ENCODE data around the gene PLXDC2. TPM values are rescaled to one million over a fixed set of nuclear protein-coding genes. Genes with fewer than 3 reads are reported as not detected.

The PLXDC2 gene
- polyA plus RNA-seq, 1 of the 3 experiments (the other 2 are of a cell fraction), result 2.5 TPM

DNA sequence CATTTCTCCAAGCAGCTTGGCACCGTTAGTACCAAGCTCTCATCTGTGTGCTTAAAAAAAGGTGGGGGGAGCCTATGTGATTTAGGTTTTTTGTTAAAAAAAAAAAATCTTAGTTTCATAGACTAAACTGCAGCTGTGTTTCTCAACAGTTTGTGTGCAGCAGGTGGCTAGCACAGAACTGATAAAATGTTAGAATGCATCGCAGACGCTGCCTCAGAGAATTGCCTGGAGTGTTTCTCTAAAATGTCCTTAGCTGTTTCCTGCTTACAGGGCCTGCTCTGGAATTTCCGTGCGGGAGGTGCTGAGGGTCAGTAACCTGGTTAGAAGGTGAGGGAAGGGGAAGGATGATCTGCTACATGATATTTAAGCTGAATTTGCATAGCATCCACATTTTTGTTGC, 268.9 kb downstream of the PLXDC2 start:
- H3K27ac ChIP-seq (ENCODE audit: low read depth in 2 of 2, low read length in 1 of 2), result no peak overlapping the region
- no peaks in the 10 kb centered on the region for H3K36me3 ChIP-seq (replicated peaks in 1 of 2; ENCODE audit: control insufficient read depth in 1 of 2, insufficient read depth in 2 of 2, low read length in 1 of 2)
- H3K27me3 ChIP-seq (ENCODE audit: insufficient read depth), result no peaks in the 10 kb centered on the region
- no peak overlapping the region for H3K4me2 ChIP-seq
- TF ChIP-seq, protein P1, sequence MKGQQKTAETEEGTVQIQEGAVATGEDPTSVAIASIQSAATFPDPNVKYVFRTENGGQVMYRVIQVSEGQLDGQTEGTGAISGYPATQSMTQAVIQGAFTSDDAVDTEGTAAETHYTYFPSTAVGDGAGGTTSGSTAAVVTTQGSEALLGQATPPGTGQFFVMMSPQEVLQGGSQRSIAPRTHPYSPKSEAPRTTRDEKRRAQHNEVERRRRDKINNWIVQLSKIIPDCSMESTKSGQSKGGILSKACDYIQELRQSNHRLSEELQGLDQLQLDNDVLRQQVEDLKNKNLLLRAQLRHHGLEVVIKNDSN (IDR thresholded peaks at IDR 0.05; ENCODE audit: borderline replicate concordance, low read depth), result no peak
- no peak for TF ChIP-seq JUND (IDR thresholded peaks at IDR 0.05)
- no peak for TF ChIP-seq FOXJ3 (CRISPR knock-in tag; IDR thresholded peaks at IDR 0.05)
- TF ChIP-seq FOSL2 (IDR thresholded peaks at IDR 0.05; ENCODE audit: borderline replicate concordance, low read depth), result no peak
- TF ChIP-seq, protein P2, sequence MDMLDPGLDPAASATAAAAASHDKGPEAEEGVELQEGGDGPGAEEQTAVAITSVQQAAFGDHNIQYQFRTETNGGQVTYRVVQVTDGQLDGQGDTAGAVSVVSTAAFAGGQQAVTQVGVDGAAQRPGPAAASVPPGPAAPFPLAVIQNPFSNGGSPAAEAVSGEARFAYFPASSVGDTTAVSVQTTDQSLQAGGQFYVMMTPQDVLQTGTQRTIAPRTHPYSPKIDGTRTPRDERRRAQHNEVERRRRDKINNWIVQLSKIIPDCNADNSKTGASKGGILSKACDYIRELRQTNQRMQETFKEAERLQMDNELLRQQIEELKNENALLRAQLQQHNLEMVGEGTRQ (IDR thresholded peaks at IDR 0.05; ENCODE audit: borderline replicate concordance, low read depth, low read length), result no peak
- TF ChIP-seq FOXM1 (IDR thresholded peaks at IDR 0.05; ENCODE audit: low read depth), result no peak
- TF ChIP-seq EZH2phosphoT487 (IDR thresholded peaks at IDR 0.05; ENCODE audit: borderline replicate concordance, low read depth), result no peak
- TF ChIP-seq CHD2 (IDR thresholded peaks at IDR 0.05; ENCODE audit: low read length, partially characterized antibody), result no peak
- no peak for TF ChIP-seq YY1 (IDR thresholded peaks at IDR 0.05; ENCODE audit: low read depth)
- no peak for TF ChIP-seq NFIC (IDR thresholded peaks at IDR 0.05; ENCODE audit: borderline replicate concordance)
- no peak for TF ChIP-seq RFX5 (IDR thresholded peaks at IDR 0.05; ENCODE audit: low read length)
- no peak for TF ChIP-seq TEAD4 (IDR thresholded peaks at IDR 0.05; ENCODE audit: borderline replicate concordance, insufficient read depth)
- TF ChIP-seq, protein P3, sequence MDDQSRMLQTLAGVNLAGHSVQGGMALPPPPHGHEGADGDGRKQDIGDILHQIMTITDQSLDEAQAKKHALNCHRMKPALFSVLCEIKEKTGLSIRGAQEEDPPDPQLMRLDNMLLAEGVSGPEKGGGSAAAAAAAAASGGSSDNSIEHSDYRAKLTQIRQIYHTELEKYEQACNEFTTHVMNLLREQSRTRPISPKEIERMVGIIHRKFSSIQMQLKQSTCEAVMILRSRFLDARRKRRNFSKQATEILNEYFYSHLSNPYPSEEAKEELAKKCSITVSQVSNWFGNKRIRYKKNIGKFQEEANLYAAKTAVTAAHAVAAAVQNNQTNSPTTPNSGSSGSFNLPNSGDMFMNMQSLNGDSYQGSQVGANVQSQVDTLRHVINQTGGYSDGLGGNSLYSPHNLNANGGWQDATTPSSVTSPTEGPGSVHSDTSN (IDR thresholded peaks at IDR 0.05), result no peak
- H4K20me1 ChIP-seq (ENCODE audit: insufficient read depth), result no peaks in the 10 kb centered on the region
- H3K9me3 ChIP-seq, result no peaks in the 10 kb centered on the region
- H3F3A ChIP-seq (replicated peaks; ENCODE audit: insufficient read depth), result no peaks in the 10 kb centered on the region
- no peaks in the 10 kb centered on the region for H3K9me2 ChIP-seq
- CTCF ChIA-PET, result interaction anchor here (0.6 kb wide), 1 partner anchor 103 kb away, joined by 3 read pairs; no protein-coding TSS in a partner anchor
- no peaks in the 10 kb centered on the region for H3K79me2 ChIP-seq (ENCODE audit: insufficient read depth)
- no peak overlapping the region for H2AFZ ChIP-seq (ENCODE audit: low read depth)
- 71% methylated on average over 5 of the region's 5 CpGs for WGBS (ENCODE audit: low lambda C conversion rate)
- no peaks in the 10 kb centered on the region; a peak in 1 of 4 replicates for H3K4me1 ChIP-seq (ENCODE audit: control insufficient read depth in 1 of 2, insufficient read depth in 2 of 2, low read depth in 1 of 2, low read length in 1 of 2)
- no peak overlapping the region for H3K4me3 ChIP-seq (ENCODE audit: low read depth in 2 of 2, low read length in 1 of 2)
- no peak for DNase-seq
- no peak overlapping the region for H3K9ac ChIP-seq
- POLR2A ChIA-PET, result no interaction called here

DNA sequence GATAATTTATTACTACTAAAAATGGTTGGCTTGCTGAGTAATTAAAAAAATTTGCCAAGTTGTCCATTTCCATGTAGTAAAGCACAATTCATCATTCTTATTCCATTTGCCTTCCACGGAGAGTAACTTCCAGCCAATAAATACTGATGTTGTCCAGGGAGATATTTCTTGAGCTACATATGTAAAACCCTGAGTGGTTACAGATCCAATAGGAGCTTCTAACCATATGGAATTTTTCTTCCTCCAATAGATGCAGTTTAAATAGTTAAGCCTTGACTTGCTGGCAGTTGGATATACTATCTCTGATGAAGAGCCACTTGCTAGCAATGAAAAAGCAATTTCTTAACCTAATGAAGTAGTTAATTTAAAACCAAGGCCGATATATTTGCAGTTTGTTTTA, 271.1 kb downstream of the PLXDC2 start:
- POLR2A ChIA-PET, result no interaction called here
- Histone ChIP-seq H3K4me2 (no peak overlapping the region), H3K4me3 (ENCODE audit: low read depth in 2 of 2, low read length in 1 of 2) (no peak overlapping the region), H3K9me3 (no peaks in the 10 kb centered on the region), H3K9ac (no peak overlapping the region), H3K79me2 (ENCODE audit: insufficient read depth) (no peaks in the 10 kb centered on the region), H3K9me2 (no peaks in the 10 kb centered on the region), H3K27me3 (ENCODE audit: insufficient read depth) (no peaks in the 10 kb centered on the region), H3K4me1 (ENCODE audit: control insufficient read depth in 1 of 2, insufficient read depth in 2 of 2, low read depth in 1 of 2, low read length in 1 of 2) (no peaks in the 10 kb centered on the region; a peak in 1 of 4 replicates), H3K36me3 (replicated peaks in 1 of 2; ENCODE audit: control insufficient read depth in 1 of 2, insufficient read depth in 2 of 2, low read length in 1 of 2) (no peaks in the 10 kb centered on the region), H2AFZ (ENCODE audit: low read depth) (no peak overlapping the region), H3F3A (replicated peaks; ENCODE audit: insufficient read depth) (no peaks in the 10 kb centered on the region), H4K20me1 (ENCODE audit: insufficient read depth) (no peaks in the 10 kb centered on the region), H3K27ac (ENCODE audit: low read depth in 2 of 2, low read length in 1 of 2) (no peak overlapping the region)
- WGBS (ENCODE audit: low lambda C conversion rate), result 40% methylated on average over 2 of the region's 2 CpGs
- CTCF ChIA-PET, result interaction anchor here (1.2 kb wide), 1 partner anchor 681 kb away, joined by 3 read pairs; no protein-coding TSS in a partner anchor
- no peak for DNase-seq
- no peak for TF ChIP-seq FOXJ3 (CRISPR knock-in tag; IDR thresholded peaks at IDR 0.05)
- no peak for TF ChIP-seq NFIC (IDR thresholded peaks at IDR 0.05; ENCODE audit: borderline replicate concordance)
- TF ChIP-seq ELF1 (IDR thresholded peaks at IDR 0.05), result no peak
- TF ChIP-seq, protein P4, sequence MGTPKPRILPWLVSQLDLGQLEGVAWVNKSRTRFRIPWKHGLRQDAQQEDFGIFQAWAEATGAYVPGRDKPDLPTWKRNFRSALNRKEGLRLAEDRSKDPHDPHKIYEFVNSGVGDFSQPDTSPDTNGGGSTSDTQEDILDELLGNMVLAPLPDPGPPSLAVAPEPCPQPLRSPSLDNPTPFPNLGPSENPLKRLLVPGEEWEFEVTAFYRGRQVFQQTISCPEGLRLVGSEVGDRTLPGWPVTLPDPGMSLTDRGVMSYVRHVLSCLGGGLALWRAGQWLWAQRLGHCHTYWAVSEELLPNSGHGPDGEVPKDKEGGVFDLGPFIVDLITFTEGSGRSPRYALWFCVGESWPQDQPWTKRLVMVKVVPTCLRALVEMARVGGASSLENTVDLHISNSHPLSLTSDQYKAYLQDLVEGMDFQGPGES (IDR thresholded peaks at IDR 0.05; ENCODE audit: low read depth, low read length), result no peak
- no peak for TF ChIP-seq TEAD4 (IDR thresholded peaks at IDR 0.05; ENCODE audit: borderline replicate concordance, insufficient read depth)
- TF ChIP-seq TAF1 (IDR thresholded peaks at IDR 0.05; ENCODE audit: borderline replicate concordance, low read depth, low read length), result no peak
- TF ChIP-seq, protein P5, sequence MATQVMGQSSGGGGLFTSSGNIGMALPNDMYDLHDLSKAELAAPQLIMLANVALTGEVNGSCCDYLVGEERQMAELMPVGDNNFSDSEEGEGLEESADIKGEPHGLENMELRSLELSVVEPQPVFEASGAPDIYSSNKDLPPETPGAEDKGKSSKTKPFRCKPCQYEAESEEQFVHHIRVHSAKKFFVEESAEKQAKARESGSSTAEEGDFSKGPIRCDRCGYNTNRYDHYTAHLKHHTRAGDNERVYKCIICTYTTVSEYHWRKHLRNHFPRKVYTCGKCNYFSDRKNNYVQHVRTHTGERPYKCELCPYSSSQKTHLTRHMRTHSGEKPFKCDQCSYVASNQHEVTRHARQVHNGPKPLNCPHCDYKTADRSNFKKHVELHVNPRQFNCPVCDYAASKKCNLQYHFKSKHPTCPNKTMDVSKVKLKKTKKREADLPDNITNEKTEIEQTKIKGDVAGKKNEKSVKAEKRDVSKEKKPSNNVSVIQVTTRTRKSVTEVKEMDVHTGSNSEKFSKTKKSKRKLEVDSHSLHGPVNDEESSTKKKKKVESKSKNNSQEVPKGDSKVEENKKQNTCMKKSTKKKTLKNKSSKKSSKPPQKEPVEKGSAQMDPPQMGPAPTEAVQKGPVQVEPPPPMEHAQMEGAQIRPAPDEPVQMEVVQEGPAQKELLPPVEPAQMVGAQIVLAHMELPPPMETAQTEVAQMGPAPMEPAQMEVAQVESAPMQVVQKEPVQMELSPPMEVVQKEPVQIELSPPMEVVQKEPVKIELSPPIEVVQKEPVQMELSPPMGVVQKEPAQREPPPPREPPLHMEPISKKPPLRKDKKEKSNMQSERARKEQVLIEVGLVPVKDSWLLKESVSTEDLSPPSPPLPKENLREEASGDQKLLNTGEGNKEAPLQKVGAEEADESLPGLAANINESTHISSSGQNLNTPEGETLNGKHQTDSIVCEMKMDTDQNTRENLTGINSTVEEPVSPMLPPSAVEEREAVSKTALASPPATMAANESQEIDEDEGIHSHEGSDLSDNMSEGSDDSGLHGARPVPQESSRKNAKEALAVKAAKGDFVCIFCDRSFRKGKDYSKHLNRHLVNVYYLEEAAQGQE (IDR thresholded peaks at IDR 0.05; ENCODE audit: low read depth, low read length), result no peak
- no peak for TF ChIP-seq POLR2AphosphoS5 (IDR thresholded peaks at IDR 0.05; ENCODE audit: low read depth, low read length)
- TF ChIP-seq MEF2A (IDR thresholded peaks at IDR 0.05; ENCODE audit: borderline replicate concordance, low read depth), result no peak
- TF ChIP-seq FOSL2 (IDR thresholded peaks at IDR 0.05; ENCODE audit: borderline replicate concordance, low read depth), result no peak
- no peak for TF ChIP-seq RAD21 (IDR thresholded peaks at IDR 0.05; ENCODE audit: low read length)
- TF ChIP-seq FOXM1 (IDR thresholded peaks at IDR 0.05; ENCODE audit: low read depth), result no peak
- no peak for TF ChIP-seq SMC3 (IDR thresholded peaks at IDR 0.05; ENCODE audit: low read depth, low read length)
- no peak for TF ChIP-seq JUND (IDR thresholded peaks at IDR 0.05)

All from SK-N-SH (cell line).